ENCODE results near the gene LMO7.
A peak's percentile ranks its signal among the peaks of the same experiment; 100 is the strongest.

LMO7 gene

DNA sequence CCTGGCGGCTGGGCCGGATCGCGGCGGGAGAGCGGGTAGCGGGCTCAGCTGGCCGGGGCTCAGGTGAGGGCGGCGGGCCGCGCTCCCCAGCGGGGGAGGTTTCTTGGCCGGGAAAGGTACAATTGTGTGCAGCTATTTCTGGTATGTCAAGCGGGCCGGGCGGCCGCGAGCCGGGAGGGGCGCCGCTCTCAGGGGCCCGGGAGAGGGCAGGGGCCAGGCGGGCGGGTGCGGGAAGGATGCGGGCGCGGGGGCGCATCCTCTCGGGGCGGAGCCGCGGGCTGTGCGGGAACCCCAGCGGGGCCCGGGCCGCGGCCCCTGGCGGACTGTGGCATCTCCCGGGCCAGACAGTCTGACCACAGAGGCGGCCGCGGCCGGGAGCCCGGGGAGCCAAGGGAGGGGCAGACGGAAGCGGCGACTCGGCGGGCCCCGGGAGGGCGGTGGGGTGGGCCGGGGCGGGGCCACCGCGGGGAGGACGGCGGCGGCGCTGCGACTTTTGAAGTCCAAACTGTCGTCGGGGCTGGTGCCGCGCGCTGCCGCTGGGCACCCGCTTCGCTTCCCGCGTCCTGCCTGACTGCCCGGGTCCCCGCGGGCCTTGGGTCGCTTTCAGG, at the start of gene LMO7:
Gene LMO7 (plus strand): TSS at position 503 of the 608 bp plus-strand sequence. CDS start 328 bp downstream, outside the sequence.
- DNase-seq: peak; percentile 43 to 50

DNA sequence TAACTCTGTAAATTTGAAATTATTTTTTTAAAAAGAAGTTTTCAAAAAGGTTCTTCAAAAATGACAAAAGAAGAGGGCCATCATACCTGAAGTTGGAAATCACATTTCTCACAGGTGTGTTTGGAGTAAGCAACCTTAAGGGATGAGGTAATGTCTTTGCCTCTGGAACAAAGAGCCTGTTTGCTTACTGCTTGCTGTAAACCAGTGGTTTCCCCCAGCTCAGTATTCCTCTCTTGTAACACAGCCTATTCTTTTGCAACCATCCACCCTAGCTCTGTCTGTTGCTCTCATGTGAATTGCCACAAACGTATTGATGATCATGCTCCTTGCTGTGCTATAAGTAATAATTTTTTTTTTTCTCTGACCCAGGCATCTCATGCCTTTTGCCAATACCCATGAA, 48.5 kb upstream of the LMO7 start:
- DNase-seq: no peak

DNA sequence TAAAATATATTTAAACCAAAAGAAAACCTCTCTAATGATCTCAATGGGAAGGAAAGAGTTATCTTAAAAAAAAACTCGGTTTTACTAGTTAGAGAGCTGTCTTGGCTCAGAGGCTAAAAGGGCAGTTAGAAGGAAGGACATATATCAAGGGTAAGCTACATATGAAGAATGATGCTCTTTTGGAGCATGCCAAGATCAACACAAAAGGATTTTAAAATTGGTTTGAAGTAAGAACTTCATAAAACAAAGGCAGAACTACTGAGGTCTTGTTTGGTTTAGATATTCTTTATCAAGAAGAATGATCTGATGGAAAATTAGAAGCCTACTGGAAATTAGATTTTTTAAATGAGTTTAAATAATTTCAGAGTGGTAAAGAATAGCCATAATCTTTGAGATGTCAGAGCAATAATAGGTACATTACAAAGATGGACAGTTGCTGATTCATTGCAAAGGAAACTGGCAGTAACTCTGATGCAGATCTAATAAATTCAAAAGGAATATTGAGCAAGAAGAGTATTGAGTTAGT, 39.4 kb upstream of the LMO7 start:
- no peak for DNase-seq

DNA sequence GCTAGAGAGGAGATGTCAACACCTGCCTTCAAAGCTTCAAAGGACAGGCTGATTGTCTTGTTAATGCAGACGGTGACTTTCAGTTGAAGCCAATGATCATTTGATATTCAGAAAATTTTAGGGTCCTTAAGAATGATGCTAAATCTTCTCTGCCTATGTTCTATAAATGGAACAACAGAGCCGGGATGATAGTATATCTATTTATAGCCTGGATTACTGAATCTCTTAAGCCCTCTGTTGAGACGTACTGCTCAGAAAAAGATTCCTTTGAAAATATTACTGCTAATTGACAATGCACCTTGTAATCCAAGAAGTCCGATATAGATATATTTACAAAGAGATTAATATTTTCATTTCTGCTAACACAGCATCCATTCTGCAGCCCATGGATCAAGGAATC, 35.8 kb upstream of the LMO7 start:
- no peak for DNase-seq

DNA sequence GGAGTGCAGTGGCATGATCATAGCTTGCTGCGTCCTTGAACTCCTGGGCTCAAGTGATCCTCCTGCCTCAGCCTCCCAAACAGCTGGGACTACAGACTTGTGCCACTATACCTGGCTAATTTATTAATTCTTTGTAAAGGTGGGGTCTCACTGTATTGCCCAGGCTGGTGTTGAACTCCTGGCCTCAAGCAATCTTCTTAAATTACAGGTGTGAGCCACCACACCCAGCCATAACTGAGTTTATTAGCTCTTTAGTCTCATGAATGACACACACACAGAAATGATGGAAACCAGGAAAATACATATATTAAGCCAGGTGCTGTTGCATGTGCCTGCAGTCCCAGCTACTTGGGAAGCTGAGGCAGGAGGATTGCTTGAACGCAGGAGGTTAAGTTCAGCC, 33.1 kb upstream of the LMO7 start:
- no peak for DNase-seq

DNA sequence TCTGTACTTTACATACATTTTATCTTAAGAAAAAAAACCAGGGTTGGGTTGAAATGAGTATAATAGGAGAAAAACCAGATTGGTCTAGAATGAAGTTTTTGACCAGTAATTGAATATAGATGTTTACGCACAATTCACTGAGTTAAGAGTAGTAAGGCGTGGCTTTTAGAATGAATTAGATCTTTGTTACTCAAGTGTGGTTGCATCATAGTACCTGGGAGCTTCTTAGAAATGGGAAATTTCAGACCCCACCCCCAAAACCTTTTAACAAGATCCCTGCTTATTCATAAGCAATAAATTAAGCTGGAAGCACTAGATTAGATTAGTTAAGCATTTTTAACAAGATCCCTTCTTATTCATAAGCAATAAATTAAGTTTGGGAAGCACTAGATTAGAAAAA, 28.7 kb upstream of the LMO7 start:
- DNase-seq: no peak

DNA sequence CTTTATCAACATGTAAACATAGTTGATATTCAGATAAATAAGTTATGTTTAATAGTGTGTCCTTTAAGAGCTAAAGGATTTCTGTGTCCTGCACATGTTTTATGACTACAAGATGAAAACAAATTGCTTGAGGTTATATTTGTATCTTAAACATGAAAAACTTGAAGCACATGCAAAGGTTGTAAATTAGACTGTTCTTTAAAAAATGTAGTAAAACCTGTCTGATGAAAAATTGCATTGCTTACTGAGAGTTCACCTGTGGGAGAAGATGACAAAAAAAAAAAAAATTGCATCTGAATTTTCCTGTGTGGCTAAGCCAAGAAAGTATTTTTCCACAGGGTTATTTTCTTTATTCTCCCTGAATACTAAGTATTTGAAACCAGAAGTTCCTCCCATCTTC, 25.7 kb upstream of the LMO7 start:
- no peak for DNase-seq

DNA sequence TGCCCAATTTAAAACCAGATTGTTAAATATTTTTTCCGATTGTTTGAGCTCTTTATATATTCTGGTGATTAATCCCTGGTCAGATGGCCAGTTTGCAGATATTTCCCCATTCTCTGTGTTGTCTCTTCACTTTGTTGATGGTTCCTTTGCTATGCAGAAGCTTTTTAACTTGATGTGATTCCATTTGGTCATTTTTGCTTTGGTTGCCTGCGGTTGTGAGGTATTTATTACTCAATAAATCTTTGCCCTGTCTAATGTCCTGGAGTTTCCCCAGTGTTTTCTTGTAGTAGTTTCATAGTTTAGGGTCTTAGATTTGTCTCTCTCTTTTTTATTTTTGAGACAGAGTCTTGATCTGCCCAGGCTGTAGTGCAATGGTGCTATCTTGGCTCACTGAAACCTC, 23.8 kb upstream of the LMO7 start:
- DNase-seq: no peak

DNA sequence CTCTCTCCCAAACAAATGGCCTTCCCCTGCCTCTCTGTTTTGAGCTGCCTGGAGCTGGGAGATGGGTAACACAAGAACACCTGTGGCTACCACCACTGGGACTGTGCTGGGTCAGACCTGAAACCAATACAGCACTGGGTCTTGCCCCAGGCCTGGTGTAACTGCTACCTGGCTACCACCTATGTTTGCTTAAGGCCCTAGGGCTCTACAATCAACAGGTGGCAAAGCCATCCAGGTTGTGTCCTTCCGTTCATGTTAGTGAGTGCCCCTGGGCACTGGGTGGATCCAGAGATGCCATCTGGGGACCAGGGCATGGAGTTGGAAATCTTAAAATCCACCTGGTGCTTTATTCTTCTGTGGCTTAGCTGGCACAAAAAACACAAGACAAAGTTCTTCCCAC, 18.9 kb upstream of the LMO7 start:
- DNase-seq: no peak

DNA sequence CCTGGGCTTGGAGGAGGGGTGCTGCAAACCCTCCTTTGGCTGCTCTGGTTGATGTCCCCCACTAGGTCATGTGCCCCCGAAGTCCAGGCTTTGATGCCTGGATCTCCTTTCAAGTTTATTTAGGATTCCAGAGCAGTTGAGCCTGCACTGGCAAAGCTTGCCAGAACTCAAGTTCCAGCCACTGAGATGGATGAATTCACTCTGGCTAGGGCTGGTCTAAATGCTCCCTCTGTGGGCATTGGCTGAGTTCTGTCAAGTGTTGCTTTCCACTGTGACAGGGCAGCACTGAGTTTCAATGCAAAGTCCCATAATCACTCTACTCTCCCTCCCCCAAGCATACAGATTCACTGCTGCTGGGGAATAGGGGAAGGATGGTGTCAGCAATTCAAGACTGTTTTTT, 17.8 kb upstream of the LMO7 start:
- no peak for DNase-seq

DNA sequence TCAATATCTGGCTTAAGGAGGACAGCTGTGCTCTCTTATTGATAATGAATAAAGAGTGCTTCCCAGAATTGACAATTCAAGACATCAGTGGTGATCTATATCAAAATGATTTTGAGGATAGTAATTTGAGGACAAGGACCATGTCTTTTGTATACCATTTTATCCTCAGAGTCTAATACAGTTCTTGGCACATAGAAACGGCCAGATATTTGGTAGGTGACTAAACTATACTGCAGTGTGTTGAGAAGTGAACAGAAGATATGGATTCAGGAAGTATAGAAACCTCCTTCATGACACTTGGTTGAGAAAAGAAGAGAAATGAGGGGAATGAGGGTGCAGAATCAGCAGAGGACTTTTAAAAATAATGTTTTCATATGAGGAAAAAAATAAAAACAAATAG, 16.1 kb upstream of the LMO7 start:
- DNase-seq: no peak

DNA sequence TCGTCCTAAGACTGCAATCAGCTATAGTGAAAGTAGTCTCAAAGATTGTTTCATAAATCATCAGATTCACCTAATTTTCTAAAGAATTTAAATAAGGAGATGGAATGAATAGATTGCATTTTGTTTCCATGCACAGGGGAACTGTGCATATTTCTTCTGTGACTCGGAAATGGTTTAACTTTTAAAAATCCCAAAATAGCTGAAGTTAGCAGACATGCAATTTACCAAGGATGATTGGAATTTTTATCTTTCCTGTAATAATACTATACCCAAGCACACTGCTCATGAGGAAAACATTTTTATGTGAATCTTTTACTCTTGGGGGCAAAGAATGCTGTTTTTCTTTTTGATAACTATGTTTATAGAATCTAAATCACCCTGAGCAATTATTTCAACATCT, 15.0 kb upstream of the LMO7 start:
- DNase-seq: no peak

DNA sequence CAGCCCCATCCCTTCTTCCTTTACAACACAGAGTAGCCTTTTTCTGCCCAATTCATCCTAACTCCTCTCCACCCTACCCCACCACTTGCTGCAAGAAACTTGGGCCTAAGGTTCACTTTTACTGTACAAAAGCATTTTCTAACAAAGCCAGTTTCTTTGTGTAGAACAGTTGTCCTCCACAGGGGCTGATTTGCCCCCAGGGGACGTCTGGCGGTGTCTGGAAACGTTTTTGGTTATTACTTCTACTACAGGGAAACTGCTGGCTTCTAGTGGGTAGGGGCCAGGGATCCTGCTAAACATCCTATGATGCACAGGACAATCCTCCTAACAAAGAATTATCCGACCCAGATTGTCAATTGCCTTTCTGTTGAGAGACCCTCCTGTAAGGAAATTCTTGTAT, 7.3 kb upstream of the LMO7 start:
- DNase-seq: no peak

DNA sequence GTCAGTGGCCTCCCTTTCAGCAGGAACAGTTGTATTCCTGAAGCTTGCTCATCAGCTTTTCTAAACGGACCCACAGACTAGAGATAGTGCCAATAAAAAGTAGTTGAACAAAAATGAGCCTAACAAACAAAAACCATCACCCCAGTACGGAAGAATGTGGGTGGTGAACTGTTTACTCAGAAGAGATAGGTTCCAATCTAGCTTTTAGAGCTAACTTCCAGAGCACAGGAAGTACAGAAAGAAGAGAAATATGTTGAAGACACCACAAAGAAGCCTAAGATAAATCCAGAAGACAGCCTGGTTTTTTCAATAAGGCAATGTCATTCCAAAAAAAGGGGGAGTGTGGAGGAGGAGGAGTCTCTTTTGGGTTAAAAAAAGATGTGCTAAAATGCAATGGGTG, 2.8 kb upstream of the LMO7 start:
- no peak for DNase-seq

DNA sequence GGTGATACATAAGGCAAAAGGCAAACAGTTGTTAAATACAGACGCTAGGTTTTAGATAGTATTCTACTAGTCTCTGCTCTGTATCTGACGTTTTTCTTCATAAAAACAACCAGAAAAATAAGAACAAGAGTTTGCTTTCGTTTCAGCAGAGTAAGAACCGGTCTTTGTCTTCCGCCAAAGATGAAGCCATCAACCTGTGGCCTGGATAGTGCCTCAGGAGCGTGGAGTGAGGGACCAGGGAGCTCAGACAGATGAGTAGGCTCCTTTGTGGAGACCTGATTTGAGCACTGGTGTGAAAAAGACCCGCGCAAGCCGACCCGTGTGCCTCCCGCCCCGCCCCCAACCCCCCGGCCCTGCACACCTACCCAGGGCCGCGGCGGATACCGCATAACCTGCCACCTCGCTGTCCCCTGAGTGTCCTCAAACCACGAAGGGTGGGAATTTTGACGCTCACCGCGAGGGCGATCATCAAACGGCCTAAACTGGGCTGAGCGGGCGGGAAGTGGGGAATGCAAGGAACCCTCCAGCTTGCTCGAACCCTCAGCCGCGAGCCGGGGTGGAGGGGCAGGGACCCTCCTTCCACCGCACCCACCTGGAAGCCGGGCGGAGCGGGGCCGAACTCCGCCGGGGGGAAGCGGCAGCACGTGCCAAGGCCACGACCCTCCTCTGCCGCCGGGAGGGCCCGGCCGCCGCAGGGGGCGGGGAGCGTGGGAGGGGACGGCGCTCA, 866 bp upstream of the LMO7 start:
- DNase-seq: no peak

DNA sequence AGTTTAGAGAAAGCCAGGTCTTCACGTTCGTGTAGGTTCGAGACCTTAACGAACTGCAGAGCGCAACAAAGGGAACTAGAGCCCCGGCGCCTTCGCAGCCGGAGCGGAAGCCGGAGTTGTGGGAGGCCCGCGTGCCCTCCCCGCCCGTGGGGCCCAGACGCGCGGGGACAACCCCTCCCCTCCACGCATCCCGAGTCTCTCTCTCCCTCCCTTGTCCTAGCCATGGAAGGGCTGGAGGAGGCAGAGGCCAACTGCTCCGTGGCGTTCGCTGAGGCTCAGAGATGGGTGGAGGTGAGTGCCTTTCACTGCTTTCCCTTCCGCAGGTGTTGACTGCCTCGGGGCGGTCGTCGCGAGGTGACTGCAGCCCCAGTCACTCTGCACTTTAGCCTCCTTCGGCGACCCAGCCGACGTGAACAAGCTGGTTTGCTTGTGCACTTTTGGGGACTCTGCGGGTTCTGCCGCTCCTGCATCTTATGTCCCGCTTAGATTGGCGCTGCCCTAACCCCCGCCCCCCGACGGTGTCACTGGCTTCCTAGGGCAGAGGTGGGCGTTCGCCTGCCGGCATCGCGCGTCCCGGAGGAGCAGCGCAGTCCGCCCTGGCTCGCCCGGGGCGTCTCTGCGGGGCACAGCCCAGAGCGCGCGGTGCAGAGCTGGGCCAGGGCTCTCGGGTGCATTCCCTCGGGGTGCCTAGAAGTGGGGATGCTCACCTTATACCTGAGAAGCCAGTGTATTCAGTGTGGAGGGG, 478 bp downstream of the LMO7 start:
- DNase-seq: peak; percentile 37 to 50

DNA sequence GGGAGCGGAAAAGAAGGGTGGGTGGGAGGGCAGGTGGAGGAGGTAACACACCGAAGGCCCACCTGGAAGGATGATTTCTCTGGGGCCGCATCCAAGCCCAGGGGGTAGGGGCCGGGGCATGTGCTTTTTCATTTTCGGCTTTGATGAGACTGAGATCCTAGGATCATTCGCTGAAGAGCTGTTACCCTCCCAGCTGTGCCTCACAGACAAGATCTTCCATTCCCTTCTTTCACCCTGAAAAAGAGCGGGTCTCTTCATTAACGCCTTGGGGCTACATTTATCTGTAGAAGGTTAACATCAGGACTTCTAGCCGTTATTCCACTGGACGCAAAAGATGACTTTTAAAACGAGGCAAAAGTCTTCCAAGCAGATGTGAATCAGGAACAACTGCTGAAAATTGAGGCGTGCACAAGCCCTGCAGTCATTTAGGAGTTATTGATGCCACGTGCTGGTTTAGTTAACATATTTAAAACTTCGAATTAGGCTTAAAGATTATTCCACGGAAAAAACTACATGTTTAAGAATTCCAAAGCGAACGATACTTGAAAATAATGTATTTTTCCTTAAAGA, 1.1 kb downstream of the LMO7 start:
- no peak for DNase-seq

DNA sequence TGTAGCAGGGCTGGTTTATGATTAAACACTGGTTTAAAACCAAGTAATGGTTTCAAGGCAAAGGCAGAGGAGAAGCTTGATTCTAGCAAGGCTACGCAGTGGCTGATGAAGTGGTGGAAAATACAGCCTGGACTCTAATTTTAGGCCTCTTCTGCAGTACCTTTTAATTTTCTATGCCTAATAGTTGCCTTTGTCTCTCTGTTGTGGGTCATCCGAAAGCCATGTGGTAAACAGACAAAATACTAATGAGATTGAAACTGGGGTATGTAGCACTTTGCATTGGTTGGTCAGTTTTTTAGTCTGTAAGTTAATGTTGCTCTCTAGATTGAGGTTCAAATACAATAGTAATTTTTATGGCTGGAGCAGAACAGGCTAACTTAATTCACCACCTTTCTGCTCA, 3.3 kb downstream of the LMO7 start:
- no peak for DNase-seq

DNA sequence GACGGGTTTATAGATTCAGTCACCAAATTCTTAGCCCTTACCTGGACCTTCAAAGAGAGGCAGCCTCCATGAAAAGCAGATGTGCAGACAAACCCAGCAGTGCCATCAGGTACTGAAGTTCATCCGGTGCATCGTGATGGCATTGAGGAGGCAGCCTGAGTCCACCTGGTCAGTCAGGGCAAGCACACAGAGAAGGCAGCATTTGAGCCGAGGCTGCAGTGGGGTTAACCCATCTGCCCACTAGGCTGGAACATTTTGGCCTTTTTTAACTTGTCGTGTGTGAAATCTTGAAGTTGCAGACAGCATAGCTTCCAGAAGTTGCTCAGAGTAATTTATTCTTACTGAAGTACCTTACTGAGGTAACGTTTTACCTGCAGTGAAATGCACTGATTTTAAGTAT, 4.9 kb downstream of the LMO7 start:
- DNase-seq: no peak

DNA sequence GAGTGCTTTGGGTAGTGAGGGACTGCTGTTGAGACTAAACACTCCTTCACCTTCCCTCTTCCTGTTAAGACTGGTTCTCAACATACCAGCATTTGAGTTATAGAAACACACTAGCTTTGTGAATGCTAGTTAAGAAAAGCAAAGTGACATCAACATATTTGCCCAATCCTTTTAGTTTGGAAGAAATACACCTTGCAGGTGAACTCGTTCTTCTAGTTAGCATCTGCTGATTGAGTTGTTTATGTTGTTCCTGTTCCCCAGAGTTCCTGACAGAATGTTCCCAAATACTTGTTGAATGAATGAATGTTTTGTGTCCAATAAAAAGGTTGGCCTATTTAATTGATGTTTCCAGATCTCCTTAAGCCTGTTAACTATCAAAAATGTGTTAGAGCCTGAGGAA, 7.1 kb downstream of the LMO7 start:
- no peak for DNase-seq

DNA sequence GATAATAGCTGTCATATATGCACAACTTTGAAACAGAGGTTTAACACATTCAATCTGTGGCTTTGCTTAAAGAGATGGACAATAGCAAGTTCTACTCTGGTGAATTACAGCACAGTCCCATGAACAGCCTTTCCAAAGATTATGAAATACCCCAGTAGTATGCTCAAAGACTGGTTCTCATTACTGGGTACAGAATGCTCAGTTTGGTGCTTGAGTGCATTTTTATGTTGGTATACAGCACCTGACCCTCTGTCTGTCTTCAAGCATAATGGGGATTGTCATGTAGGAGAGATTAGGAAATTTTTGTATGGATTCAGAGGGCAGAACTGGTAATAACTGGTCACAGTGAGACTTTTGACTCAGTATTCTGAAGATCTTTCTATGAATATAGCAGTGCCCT, 7.6 kb downstream of the LMO7 start:
- no peak for DNase-seq

DNA sequence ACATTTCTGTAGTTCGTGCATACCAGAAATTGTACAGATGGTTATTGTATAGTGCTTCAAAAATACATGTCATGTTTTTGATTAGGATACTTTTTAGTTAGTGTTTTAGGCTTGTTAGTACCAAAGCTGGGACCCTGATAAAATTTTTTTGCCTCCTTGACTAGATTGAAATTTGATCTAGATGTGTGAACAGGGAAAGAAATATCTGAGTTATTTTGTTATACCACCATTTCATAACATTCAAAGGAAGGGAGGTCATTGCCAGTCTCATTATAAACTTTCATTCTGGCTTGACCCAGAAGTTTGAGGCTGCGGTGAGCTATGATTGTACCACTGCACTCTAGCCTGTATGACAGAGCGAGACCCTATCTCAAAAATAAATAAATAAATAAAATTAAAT, 9.0 kb downstream of the LMO7 start:
- no peak for DNase-seq

DNA sequence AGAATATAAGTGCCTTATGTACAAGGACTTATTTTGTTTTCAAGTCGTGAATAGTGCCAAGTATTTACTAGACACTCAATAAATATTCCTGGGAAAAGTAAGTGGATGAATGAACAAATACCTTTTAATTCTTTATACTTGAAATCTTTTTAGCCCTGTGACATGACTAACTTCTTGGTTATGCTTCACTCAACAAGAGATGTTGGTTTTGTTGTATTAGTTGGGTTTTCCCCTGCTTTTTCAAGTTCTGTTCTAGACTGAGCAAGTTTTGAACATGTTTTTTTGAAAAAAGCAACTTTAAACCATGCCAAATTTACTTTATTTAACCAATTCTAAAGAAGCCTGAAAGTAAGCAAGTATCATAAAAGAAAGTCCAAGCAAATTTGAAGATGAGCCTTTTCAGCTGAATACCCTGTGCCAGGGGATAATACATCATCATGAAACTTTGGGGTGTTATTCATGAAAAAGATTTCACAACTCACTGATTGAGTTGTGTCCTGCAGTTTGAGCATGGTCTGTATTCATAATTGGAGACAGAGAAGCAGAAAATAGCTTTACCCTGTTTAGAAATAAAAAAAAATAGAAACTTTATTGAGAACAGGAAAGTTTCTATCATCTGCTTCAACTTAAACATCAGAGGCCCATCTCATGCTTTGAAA, 11.1 kb downstream of the LMO7 start:
- DNase-seq: no peak
